ENCODE data around the gene HNRNPAB.
"Not testable (repeated sequence)": the region's sequence is repeated elsewhere in the genome, so short reads cannot be mapped to it uniquely, and the experiment has no call there.

Gene HNRNPAB

GRCh38 chr5:178223828-178224335, 19.5 kb downstream of the HNRNPAB start:
- DNase-seq (ENCODE audit: insufficient read length, low spot score) = no peak
- FAIRE-seq = no peak
- TF ChIP-seq, protein P1, sequence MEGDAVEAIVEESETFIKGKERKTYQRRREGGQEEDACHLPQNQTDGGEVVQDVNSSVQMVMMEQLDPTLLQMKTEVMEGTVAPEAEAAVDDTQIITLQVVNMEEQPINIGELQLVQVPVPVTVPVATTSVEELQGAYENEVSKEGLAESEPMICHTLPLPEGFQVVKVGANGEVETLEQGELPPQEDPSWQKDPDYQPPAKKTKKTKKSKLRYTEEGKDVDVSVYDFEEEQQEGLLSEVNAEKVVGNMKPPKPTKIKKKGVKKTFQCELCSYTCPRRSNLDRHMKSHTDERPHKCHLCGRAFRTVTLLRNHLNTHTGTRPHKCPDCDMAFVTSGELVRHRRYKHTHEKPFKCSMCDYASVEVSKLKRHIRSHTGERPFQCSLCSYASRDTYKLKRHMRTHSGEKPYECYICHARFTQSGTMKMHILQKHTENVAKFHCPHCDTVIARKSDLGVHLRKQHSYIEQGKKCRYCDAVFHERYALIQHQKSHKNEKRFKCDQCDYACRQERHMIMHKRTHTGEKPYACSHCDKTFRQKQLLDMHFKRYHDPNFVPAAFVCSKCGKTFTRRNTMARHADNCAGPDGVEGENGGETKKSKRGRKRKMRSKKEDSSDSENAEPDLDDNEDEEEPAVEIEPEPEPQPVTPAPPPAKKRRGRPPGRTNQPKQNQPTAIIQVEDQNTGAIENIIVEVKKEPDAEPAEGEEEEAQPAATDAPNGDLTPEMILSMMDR (IDR thresholded peaks at IDR 0.05; ENCODE audit: insufficient read depth, missing control alignments) = no peak

GRCh38 chr5:178224403-178224802, 20.1 kb downstream of the HNRNPAB start:
- TF ChIP-seq, protein P1 (IDR thresholded peaks at IDR 0.05; ENCODE audit: insufficient read depth, missing control alignments) = no peak
- DNase-seq (ENCODE audit: insufficient read length, low spot score) = no peak
- no peak for FAIRE-seq

- no peak for DNase-seq (ENCODE audit: insufficient read length, low spot score)
- TF ChIP-seq, protein P1 (IDR thresholded peaks at IDR 0.05; ENCODE audit: insufficient read depth, missing control alignments) = no peak
- FAIRE-seq = no peak
Observed at GRCh38 chr5:178225174-178225573, 20.8 kb downstream of the HNRNPAB start.

DNA sequence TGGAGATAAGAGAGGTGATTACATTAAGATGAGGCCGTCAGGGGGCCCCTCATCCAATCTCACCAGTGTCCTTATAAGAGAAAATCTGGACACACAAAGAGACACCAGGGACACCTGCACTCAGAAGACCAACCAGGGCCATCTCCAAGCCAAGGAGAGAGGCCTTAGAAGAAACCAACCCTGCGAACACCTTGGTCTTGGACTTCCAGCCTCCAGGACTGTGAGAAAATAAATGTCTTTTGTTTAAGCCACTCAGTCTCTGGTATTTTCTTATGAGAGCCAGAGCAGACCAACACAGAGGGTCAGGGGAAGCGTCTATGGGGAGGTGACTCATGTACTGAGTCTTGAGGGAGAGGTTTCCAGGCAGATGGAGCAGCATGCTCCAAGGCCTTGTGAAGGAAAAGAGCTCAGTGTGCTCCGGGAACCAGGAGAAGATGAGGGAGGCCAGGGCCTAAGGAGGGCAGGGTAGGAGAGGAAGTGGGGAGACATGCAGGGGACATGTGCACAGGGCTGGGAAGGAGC, 22.9 kb downstream of the HNRNPAB start:
- FAIRE-seq = no peak
- DNase-seq (ENCODE audit: insufficient read length, low spot score) = no peak
- TF ChIP-seq, protein P1 (IDR thresholded peaks at IDR 0.05; ENCODE audit: insufficient read depth, missing control alignments) = no peak

DNA sequence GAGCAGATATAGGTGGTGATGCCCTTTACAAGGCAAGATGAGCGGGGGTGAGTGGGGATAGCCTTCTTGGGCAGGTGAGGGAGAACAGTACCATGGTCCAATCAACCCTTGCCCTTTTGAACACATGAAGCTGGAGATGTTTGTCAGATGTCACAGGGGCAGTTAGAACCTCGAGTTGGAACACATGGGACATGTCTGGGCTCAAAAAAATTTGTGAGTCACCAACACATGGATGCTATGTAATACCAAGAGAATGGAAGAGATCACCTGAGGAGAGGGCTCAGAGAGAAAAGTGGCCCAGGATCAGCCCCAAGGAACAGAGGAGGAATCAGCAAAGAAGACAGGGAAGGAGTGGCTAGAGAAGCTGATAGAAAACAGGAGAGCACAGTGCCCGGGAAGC, 23.6 kb downstream of the HNRNPAB start:
- TF ChIP-seq, protein P1 (IDR thresholded peaks at IDR 0.05; ENCODE audit: insufficient read depth, missing control alignments) = no peak
- DNase-seq (ENCODE audit: insufficient read length, low spot score) (no peak), FAIRE-seq (no peak)

GRCh38 chr5:178228609-178229008, 24.3 kb downstream of the HNRNPAB start:
- FAIRE-seq = no peak

DNA sequence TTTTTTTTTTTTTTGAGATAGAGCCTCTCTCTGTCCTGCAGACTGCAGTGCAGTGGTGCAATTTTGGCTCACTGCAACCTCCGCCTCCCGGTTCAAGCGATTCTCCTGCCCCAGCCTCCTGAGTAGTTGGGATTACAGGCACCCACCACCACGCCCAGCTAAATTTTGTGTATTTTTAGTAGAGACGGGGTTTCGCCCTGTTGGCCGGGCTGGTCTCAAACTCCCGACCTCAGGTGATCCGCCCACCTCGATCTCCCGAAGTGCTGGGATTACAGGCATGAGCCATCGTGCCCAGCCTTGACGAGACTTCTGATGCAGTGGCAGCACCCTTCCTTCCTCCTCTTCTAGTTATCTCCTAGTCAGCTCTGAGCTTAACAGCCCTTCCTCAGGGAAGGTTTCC, 24.8 kb downstream of the HNRNPAB start:
- not testable (repeated sequence) for DNase-seq (ENCODE audit: insufficient read length, low spot score); FAIRE-seq

More at GRCh38 chr5:178228609-178229008, 24.3 kb downstream of the HNRNPAB start:
- DNase-seq (ENCODE audit: insufficient read length, low spot score) = no peak
- TF ChIP-seq, protein P1 (IDR thresholded peaks at IDR 0.05; ENCODE audit: insufficient read depth, missing control alignments) = no peak

DNA sequence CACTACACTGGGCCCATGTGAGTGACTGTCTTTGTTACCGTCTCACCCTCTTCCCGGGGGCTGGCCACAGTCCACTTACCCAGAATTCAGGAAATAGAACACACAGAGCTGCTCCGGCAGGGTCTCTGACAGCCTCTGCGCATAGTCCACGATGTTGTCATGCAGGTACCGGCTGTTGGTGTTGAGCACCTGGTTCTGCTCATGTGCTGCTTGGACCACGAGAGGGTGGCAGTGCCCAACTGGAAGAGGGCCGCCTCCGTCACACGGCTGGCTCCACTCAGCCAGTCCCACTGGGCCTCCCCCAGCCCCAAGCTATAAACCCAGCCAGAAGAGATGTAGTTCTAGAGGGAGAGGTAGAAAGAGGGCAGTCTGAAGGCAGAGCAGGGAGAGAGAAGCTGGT, 25.5 kb downstream of the HNRNPAB start:
- FAIRE-seq = no peak
- TF ChIP-seq, protein P1 (IDR thresholded peaks at IDR 0.05; ENCODE audit: insufficient read depth, missing control alignments) = no peak
- DNase-seq (ENCODE audit: insufficient read length, low spot score) = no peak
